Measurements from ENCODE around the gene HOXA3.

HOXA3 gene

GRCh38 chr7:27194002-27194352 lies 41.6 kb upstream of the HOXA3 start:
- Histone ChIP-seq H3K9ac (ENCODE audit: low read length) (peak overlapping the region; percentile 45), H3K27me3 (ENCODE audit: control insufficient read depth, insufficient read depth, low read length) (peaks cover 12% of the 10 kb centered on the region), H3K4me3 (ENCODE audit: low read length) (peak overlapping the region; percentile 71)

GRCh38 chr7:27193335-27194001 lies 41.1 kb upstream of the HOXA3 start:
- H3K4me3 ChIP-seq (ENCODE audit: low read length): peak overlapping the region; percentile 71
- peaks cover 8% of the 10 kb centered on the region for H3K4me1 ChIP-seq (ENCODE audit: control insufficient read depth, insufficient read depth, low read length)
- peak overlapping the region; percentile 89 for H3K27ac ChIP-seq (ENCODE audit: low read depth, low read length)
- no peaks in the 10 kb centered on the region for H3K36me3 ChIP-seq (ENCODE audit: control insufficient read depth, insufficient read depth, low read length)
- peak overlapping the region; percentile 45 for H3K9ac ChIP-seq (ENCODE audit: low read length)
- H3K27me3 ChIP-seq (ENCODE audit: control insufficient read depth, insufficient read depth, low read length): peaks cover 11% of the 10 kb centered on the region

More at GRCh38 chr7:27194002-27194352, 41.6 kb upstream of the HOXA3 start:
- Histone ChIP-seq H3K4me1 (ENCODE audit: control insufficient read depth, insufficient read depth, low read length) (peaks cover 8% of the 10 kb centered on the region), H3K36me3 (ENCODE audit: control insufficient read depth, insufficient read depth, low read length) (no peaks in the 10 kb centered on the region), H3K27ac (ENCODE audit: low read depth, low read length) (peak overlapping the region; percentile 89)

- peak overlapping the region; percentile 24 for H3K9ac ChIP-seq (ENCODE audit: low read length)
- H3K27me3 ChIP-seq (ENCODE audit: control insufficient read depth, insufficient read depth, low read length): peaks cover 6% of the 10 kb centered on the region
- peaks cover 8% of the 10 kb centered on the region for H3K4me1 ChIP-seq (ENCODE audit: control insufficient read depth, insufficient read depth, low read length)
- peak overlapping the region; percentile 89 for H3K27ac ChIP-seq (ENCODE audit: low read depth, low read length)
- no peaks in the 10 kb centered on the region for H3K36me3 ChIP-seq (ENCODE audit: control insufficient read depth, insufficient read depth, low read length)
- peak overlapping the region; percentile 71 for H3K4me3 ChIP-seq (ENCODE audit: low read length)
These were observed 40.4 kb upstream of the HOXA3 start for GRCh38 chr7:27192546-27193334.

- no peaks in the 10 kb centered on the region for H3K36me3 ChIP-seq (ENCODE audit: control insufficient read depth, insufficient read depth, low read length)
- H3K9ac ChIP-seq (ENCODE audit: low read length): peak overlapping the region; percentile 76
- H3K27ac ChIP-seq (ENCODE audit: low read depth, low read length): peak overlapping the region; percentile 89
- H3K27me3 ChIP-seq (ENCODE audit: control insufficient read depth, insufficient read depth, low read length): peaks cover 4% of the 10 kb centered on the region
- H3K4me3 ChIP-seq (ENCODE audit: low read length): peak overlapping the region; percentile 71
- H3K4me1 ChIP-seq (ENCODE audit: control insufficient read depth, insufficient read depth, low read length): peaks cover 8% of the 10 kb centered on the region
These were observed 39.6 kb upstream of the HOXA3 start for GRCh38 chr7:27191833-27192545.

GRCh38 chr7:27191161-27191731 lies 38.9 kb upstream of the HOXA3 start:
- Histone ChIP-seq H3K4me3 (ENCODE audit: low read length) (peak overlapping the region; percentile 71), H3K27ac (ENCODE audit: low read depth, low read length) (peak overlapping the region; percentile 89), H3K36me3 (ENCODE audit: control insufficient read depth, insufficient read depth, low read length) (no peaks in the 10 kb centered on the region), H3K27me3 (ENCODE audit: control insufficient read depth, insufficient read depth, low read length) (peaks cover 4% of the 10 kb centered on the region), H3K4me1 (ENCODE audit: control insufficient read depth, insufficient read depth, low read length) (peaks cover 8% of the 10 kb centered on the region), H3K9ac (ENCODE audit: low read length) (peak overlapping the region; percentile 76)

- Histone ChIP-seq H3K36me3 (ENCODE audit: control insufficient read depth, insufficient read depth, low read length) (no peaks in the 10 kb centered on the region), H3K4me3 (ENCODE audit: low read length) (peak overlapping the region; percentile 60), H3K9ac (ENCODE audit: low read length) (peak overlapping the region; percentile 6), H3K27me3 (ENCODE audit: control insufficient read depth, insufficient read depth, low read length) (peaks cover 4% of the 10 kb centered on the region), H3K27ac (ENCODE audit: low read depth, low read length) (peak overlapping the region; percentile 89), H3K4me1 (ENCODE audit: control insufficient read depth, insufficient read depth, low read length) (peaks cover 8% of the 10 kb centered on the region)
These were observed 37.8 kb upstream of the HOXA3 start for GRCh38 chr7:27189997-27190748.

- Histone ChIP-seq H3K27me3 (ENCODE audit: control insufficient read depth, insufficient read depth, low read length) (peaks cover 8% of the 10 kb centered on the region), H3K4me3 (ENCODE audit: low read length) (peak overlapping the region; percentile 60)
These were observed 37.1 kb upstream of the HOXA3 start for GRCh38 chr7:27189295-27189996.

GRCh38 chr7:27188386-27189294 lies 36.3 kb upstream of the HOXA3 start:
- Histone ChIP-seq H3K9ac (ENCODE audit: low read length) (peak overlapping the region; percentile 2), H3K27ac (ENCODE audit: low read depth, low read length) (peak overlapping the region; percentile 89), H3K4me3 (ENCODE audit: low read length) (peak overlapping the region; percentile 60), H3K27me3 (ENCODE audit: control insufficient read depth, insufficient read depth, low read length) (peaks cover 8% of the 10 kb centered on the region), H3K4me1 (ENCODE audit: control insufficient read depth, insufficient read depth, low read length) (peaks cover 8% of the 10 kb centered on the region), H3K36me3 (ENCODE audit: control insufficient read depth, insufficient read depth, low read length) (no peaks in the 10 kb centered on the region)

More at GRCh38 chr7:27189295-27189996, 37.1 kb upstream of the HOXA3 start:
- peaks cover 8% of the 10 kb centered on the region for H3K4me1 ChIP-seq (ENCODE audit: control insufficient read depth, insufficient read depth, low read length)
- H3K9ac ChIP-seq (ENCODE audit: low read length): peak overlapping the region; percentile 6
- no peaks in the 10 kb centered on the region for H3K36me3 ChIP-seq (ENCODE audit: control insufficient read depth, insufficient read depth, low read length)
- H3K27ac ChIP-seq (ENCODE audit: low read depth, low read length): peak overlapping the region; percentile 89

GRCh38 chr7:27187475-27188385 lies 35.3 kb upstream of the HOXA3 start:
- H3K27ac ChIP-seq (ENCODE audit: low read depth, low read length): peak overlapping the region; percentile 89
- no peaks in the 10 kb centered on the region for H3K36me3 ChIP-seq (ENCODE audit: control insufficient read depth, insufficient read depth, low read length)
- peaks cover 8% of the 10 kb centered on the region for H3K27me3 ChIP-seq (ENCODE audit: control insufficient read depth, insufficient read depth, low read length)
- H3K4me1 ChIP-seq (ENCODE audit: control insufficient read depth, insufficient read depth, low read length): peaks cover 8% of the 10 kb centered on the region
- H3K9ac ChIP-seq (ENCODE audit: low read length): peak overlapping the region; percentile 2
- H3K4me3 ChIP-seq (ENCODE audit: low read length): peak overlapping the region; percentile 60

Measured in rectal smooth muscle tissue (tissue), 1 donor.